K562 (cell line): ENCODE results near the gene SLC22A6. TPM values are rescaled to one million over a fixed set of nuclear protein-coding genes. Genes with fewer than 3 reads are reported as not detected.

Source experiments
- ATAC-seq: fragments of 200-7000 bp; cut with Tn5 transposase; 3 replicates; pipeline ENCODE4 v1.9.1; 2020; ENCODE audit warnings: moderate library complexity
- BruUV-seq: library from RNA; stranded (reverse); fragments of 400-500 nt; replicated peaks from 2 replicates; lab custom pipeline; 2021; lab: Mats Ljungman, UMichigan
- CTCF ChIA-PET: fragments of 300-600 bp; formaldehyde crosslinking; extraction: SDS; loops from one replicate; lab custom pipeline; 2021; ENCODE audit warnings: low intra/inter-chr PET ratio; lab: Yijun Ruan, JAX
- POLR2A ChIA-PET: fragments of 300-600, 350-650 bp; sonication (Branson Sonifier 250); formaldehyde crosslinking; extraction: SDS; loops from one replicate; lab custom pipeline; 2021; ENCODE audit warnings: antibody characterized with exemption, inconsistent platforms; lab: Yijun Ruan, JAX
- DNase-seq, 4 experiments: peaks; one replicate each; pipeline versions ENCODE4 v3.0.0 to v3.0.0-alpha.2; 2011 to 2018; ENCODE audit warnings: low spot score in 3 of 4, mixed read lengths in 3 of 4; ENCODE audit errors: extremely low read depth in 1 of 4
- FAIRE-seq: peaks from 2 replicates; lab custom pipeline; 2011; peaks lifted over from hg19 to GRCh38; lab: Jason Lieb, UNC
- H2AFZ ChIP-seq: 2 replicates; pipeline ENCODE4 v1.6.0; 2011; ENCODE audit warnings: low read depth, low read length, control low read depth, inconsistent platforms
- H3K27ac ChIP-seq: fragments of 200-600 bp; 3 replicates; pipeline ENCODE4 v1.8.0; 2011; ENCODE audit warnings: low read depth, mild to moderate bottlenecking, control low read depth, inconsistent platforms, low read length, moderate library complexity, mixed read lengths; ENCODE audit errors: extremely low read depth
- H3K27me3 ChIP-seq, 2 experiments: fragments of 300-600 bp in 1 of 2; 2 replicates in 1 of 2; 3 replicates in 1 of 2; pipeline versions ENCODE4 v1.6.0 to v1.8.0; 2011; ENCODE audit warnings: inconsistent platforms in 2 of 2, low read length in 2 of 2, mild to moderate bottlenecking in 1 of 2, mixed read lengths in 1 of 2, moderate library complexity in 1 of 2; ENCODE audit not compliant: control insufficient read depth in 2 of 2, insufficient read depth in 2 of 2
- H3K36me3 ChIP-seq: fragments of 300-600 bp; 3 replicates; pipeline ENCODE4 v1.8.0; 2011; ENCODE audit warnings: mild to moderate bottlenecking, low read length, inconsistent platforms; ENCODE audit not compliant: control insufficient read depth, insufficient read depth
- H3K4me1 ChIP-seq, 2 experiments: fragments of 200-600 bp in 1 of 2; replicated peaks in 1 of 2; 2 replicates in 1 of 2; 3 replicates in 1 of 2; pipeline versions ENCODE4 v1.5.1 to v1.8.0; 2011; ENCODE audit warnings: inconsistent platforms in 2 of 2, low read length in 2 of 2, mild to moderate bottlenecking in 1 of 2, mixed read lengths in 1 of 2, moderate library complexity in 1 of 2; ENCODE audit not compliant: control insufficient read depth in 2 of 2, insufficient read depth in 2 of 2
- H3K4me2 ChIP-seq: 2 replicates; pipeline ENCODE4 v1.6.1; 2011; ENCODE audit warnings: low read length, control low read depth, inconsistent platforms, mixed read lengths; ENCODE audit not compliant: insufficient read depth
- H3K4me3 ChIP-seq: fragments of 200-600 bp; sonication (generic), shearing (Covaris generic); 2 replicates; pipeline ENCODE4 v1.5.1; 2016; ENCODE audit warnings: control low read depth, inconsistent platforms
- H3K79me2 ChIP-seq: fragments of 200-600 bp; 3 replicates; pipeline ENCODE4 v1.8.0; 2011; ENCODE audit warnings: low read length, inconsistent platforms; ENCODE audit not compliant: control insufficient read depth, insufficient read depth
- H3K9ac ChIP-seq, 2 experiments: 2 replicates each; pipeline versions ENCODE4 v1.6.0 to v1.6.1; 2011; ENCODE audit warnings: low read depth in 2 of 2, low read length in 2 of 2, control low read depth in 1 of 2, inconsistent platforms in 1 of 2, mild to moderate bottlenecking in 1 of 2, mixed read lengths in 1 of 2; ENCODE audit not compliant: insufficient read depth in 1 of 2
- H3K9me1 ChIP-seq: one replicate; pipeline ENCODE4 v1.6.0; 2011; ENCODE audit warnings: inconsistent platforms, mild to moderate bottlenecking, low read length, moderate library complexity; ENCODE audit not compliant: control insufficient read depth, insufficient read depth
- H3K9me3 ChIP-seq: replicated peaks from 2 replicates; pipeline ENCODE4 v1.5.1; 2011; ENCODE audit warnings: low read depth, low read length, inconsistent platforms; ENCODE audit not compliant: control insufficient read depth, insufficient read depth
- H4K20me1 ChIP-seq: replicated peaks from 2 replicates; pipeline ENCODE4 v1.6.1; 2011; ENCODE audit warnings: low read length, inconsistent platforms, mixed read lengths; ENCODE audit not compliant: control insufficient read depth, insufficient read depth
- BCOR ChIP-seq: fragments of 450-650 bp; IDR thresholded peaks from 2 replicates; pipeline ENCODE4 v1.6.1; 2016
- MAFG ChIP-seq: fragments of 450-650 bp; conservative IDR thresholded peaks from 2 replicates; pipeline ENCODE4 v1.6.1; 2016; ENCODE audit warnings: missing genetic modification characterization, missing compliant biosample characterization
- RBM22 ChIP-seq: fragments of 200-400 bp; formaldehyde crosslinking; IDR thresholded peaks from 2 replicates; pipeline ENCODE4 v1.6.1; 2018; ENCODE audit warnings: low read length, low read depth; ENCODE audit not compliant: poor library complexity, severe bottlenecking
- RBM34 ChIP-seq: fragments of 200-400 bp; formaldehyde crosslinking; IDR thresholded peaks from 2 replicates; pipeline ENCODE4 v1.6.1; 2018; ENCODE audit warnings: low read length, borderline replicate concordance; ENCODE audit not compliant: insufficient read depth
- WGBS: fragments of 100-300 bp; shearing (Covaris generic); methylation state at CpG from one replicate; pipeline ENCODE4 v1.1.6; 2016; ENCODE audit warnings: low coverage, mixed read lengths; ENCODE audit not compliant: insufficient coverage; ENCODE audit errors: missing lambda C conversion rate; 5-methylcytosine and 5-hydroxymethylcytosine counted together
- in situ Hi-C: fragments of 300-500 bp; cut with MboI; formaldehyde crosslinking; loops from 4 replicates; pipeline ENCODE4 v1.15.0; 2018; ENCODE audit warnings: inconsistent platforms, mixed read lengths
- intact Hi-C: fragments of 100-400 bp; cut with micrococcal nuclease; formaldehyde crosslinking; loops from 2 replicates; pipeline ENCODE4 v1.14.2; 2022
- polyA plus RNA-seq, 8 experiments: library from polyadenylated mRNA; depleted of rRNA in 4 of 8; stranded (reverse) in 5 of 8; unstranded in 3 of 8; fragments of >200 nt; fragmentation: Nextera tagmentation in 2 of 8; fragmentation: Illumina TruSeq in 1 of 8; extraction: Ambion mirVana in 2 of 8; extraction: Trizol in 1 of 8; gene quantifications; 2 replicates each; pipeline versions ENCODE4 v1.2.1 to v1.2.3, GENCODE V29; 2011 to 2014; ENCODE audit warnings: inconsistent platforms in 1 of 8, missing spikeins in 1 of 8
- total RNA-seq, 7 experiments: library from RNA; depleted of rRNA in 6 of 7; stranded (reverse); fragments of >200 nt in 6 of 7; fragmentation: Illumina TruSeq in 2 of 7; extraction: Trizol in 2 of 7; gene quantifications; 2 replicates each; pipeline versions ENCODE4 v1.2.1 to v1.2.3, GENCODE V29; 2011 to 2021; ENCODE audit warnings: low replicate concordance in 1 of 7
- TF ChIP-seq, protein P1 (sequence below): fragments of 250-450 bp; sonication (Bioruptor Pico); IDR thresholded peaks from 2 replicates; pipeline ENCODE4 v1.5.0; 2021; ENCODE audit warnings: mild to moderate bottlenecking, borderline replicate concordance
- TF ChIP-seq, protein P2 (sequence below): fragments of 450-650 bp; IDR thresholded peaks from 2 replicates; pipeline ENCODE4 v1.6.1; 2017; ENCODE audit warnings: mild to moderate bottlenecking, moderate library complexity

SLC22A6 gene
- total and polyA plus RNA-seq, 9 of the 15 experiments (the other 6 are each of a cell fraction or from before 2014, with no cell fraction given) = not detected

DNA sequence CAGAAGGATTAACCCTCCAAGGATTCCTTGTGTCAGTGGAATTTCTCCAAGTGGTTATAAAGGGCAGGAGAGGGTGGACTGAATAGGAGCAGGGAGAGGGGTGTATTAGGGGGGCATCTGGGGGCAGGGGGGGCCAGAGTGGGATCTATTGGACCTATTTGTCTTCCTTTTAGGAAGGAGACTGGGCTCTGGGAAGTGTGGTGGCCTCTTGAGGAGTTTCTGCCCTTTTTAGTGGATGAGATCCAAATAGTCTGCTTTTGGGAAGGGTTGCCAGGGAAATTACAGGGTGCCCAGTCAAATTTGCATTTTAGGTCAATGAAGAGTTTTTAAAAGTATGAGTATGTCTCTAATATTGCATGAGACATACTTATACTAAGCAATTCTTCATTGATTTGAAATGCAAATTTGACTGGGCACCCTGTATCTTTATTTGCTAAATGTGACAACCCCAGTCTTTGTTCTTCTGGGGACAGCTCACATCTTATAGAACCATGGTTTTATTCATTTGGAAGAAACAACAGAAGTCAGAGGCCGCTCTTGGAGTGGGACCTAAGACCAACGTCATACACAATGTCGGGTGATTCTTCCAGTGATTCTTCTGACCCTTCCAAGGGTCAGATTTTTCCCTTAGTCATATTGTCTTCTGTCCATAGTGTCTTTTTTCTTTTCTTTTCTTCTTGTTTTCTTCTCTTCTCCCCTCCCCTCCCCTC, 429 bp upstream of the SLC22A6 start (continued):
- TF ChIP-seq, protein P1, sequence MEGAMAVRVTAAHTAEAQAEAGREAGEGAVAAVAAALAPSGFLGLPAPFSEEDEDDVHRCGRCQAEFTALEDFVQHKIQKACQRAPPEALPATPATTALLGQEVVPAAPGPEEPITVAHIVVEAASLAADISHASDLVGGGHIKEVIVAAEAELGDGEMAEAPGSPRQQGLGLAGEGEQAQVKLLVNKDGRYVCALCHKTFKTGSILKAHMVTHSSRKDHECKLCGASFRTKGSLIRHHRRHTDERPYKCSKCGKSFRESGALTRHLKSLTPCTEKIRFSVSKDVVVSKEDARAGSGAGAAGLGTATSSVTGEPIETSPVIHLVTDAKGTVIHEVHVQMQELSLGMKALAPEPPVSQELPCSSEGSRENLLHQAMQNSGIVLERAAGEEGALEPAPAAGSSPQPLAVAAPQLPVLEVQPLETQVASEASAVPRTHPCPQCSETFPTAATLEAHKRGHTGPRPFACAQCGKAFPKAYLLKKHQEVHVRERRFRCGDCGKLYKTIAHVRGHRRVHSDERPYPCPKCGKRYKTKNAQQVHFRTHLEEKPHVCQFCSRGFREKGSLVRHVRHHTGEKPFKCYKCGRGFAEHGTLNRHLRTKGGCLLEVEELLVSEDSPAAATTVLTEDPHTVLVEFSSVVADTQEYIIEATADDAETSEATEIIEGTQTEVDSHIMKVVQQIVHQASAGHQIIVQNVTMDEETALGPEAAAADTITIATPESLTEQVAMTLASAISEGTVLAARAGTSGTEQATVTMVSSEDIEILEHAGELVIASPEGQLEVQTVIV (CRISPR knock-in tag) = no peak

DNA sequence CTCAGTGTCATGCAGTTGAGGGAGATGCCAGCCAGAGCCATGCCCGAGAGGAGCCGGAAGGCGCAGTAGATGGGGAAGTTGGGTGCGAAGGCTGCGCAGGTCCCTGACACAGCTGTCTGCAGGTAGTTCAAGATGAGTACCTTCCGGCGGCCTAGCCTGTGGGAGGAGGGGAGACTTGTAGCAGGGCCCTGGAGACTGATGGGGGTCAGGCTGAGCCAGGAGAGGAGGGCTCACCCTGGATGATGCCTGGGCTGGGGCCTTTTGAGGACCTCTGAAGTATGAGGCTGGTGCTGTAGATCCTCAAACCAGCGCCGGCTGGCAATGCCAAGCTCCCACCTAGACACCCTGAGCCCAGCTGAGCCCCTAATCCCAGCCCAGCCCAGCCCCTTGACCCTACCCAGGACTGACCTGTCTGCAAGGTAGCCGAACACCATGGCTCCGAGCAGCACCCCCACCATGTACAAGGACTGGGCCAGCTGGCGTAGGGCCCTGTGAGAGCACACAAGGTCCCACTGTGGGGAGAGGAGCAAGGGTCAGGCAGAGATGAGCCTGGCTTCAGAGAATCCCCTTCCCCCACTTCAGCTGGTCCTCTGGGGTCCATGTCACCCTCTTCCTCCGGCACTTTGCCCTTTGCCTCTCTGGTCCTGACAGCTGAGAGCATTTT, 1.1 kb downstream of the SLC22A6 start:
- Histone ChIP-seq H3K4me3 (no peak overlapping the region), H2AFZ (no peak overlapping the region), H3K27ac (no peak overlapping the region), H3K79me2 (no peaks in the 10 kb centered on the region), H3K36me3 (no peaks in the 10 kb centered on the region), H3K9me3 (no peaks in the 10 kb centered on the region), H3K9me1 (no peaks in the 10 kb centered on the region), H3K27me3 (peaks cover 14 to 42% of the 10 kb centered on the region in 2 experiments), H3K4me1 (no peaks in the 10 kb centered on the region), H3K4me2 (no peak overlapping the region), H4K20me1 (0 out of 2 replicates have a peak, but pooled peaks cover 5% of the 10 kb centered on the region), H3K9ac (no peak overlapping the region; a peak in 1 of 4 replicates)
- TF ChIP-seq RBM34 = no peak
- no peak for TF ChIP-seq BCOR
- TF ChIP-seq RBM22 = no peak
- TF ChIP-seq, protein P2, sequence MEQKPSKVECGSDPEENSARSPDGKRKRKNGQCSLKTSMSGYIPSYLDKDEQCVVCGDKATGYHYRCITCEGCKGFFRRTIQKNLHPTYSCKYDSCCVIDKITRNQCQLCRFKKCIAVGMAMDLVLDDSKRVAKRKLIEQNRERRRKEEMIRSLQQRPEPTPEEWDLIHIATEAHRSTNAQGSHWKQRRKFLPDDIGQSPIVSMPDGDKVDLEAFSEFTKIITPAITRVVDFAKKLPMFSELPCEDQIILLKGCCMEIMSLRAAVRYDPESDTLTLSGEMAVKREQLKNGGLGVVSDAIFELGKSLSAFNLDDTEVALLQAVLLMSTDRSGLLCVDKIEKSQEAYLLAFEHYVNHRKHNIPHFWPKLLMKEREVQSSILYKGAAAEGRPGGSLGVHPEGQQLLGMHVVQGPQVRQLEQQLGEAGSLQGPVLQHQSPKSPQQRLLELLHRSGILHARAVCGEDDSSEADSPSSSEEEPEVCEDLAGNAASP = no peak
- TF ChIP-seq MAFG = no peak
- ChIA-PET CTCF (no interaction called here), POLR2A (interaction anchor here (1.0 kb wide), 1 partner anchor 16 kb away, joined by 3 read pairs; no protein-coding TSS in a partner anchor)
- FAIRE-seq (no peak), DNase-seq (no peak), ATAC-seq (no peak; the same call in 2 of the 3 replicates)
- no TSS peak for BruUV-seq
- intact Hi-C loops (no loop called here), in situ Hi-C loops (no loop called here)
- 4% methylated on average over 12 of the region's 13 CpGs for WGBS
